Measurements from ENCODE around the gene TCP1.
A peak's percentile ranks its signal among the peaks of the same experiment; 100 is the strongest.

Gene TCP1

DNA sequence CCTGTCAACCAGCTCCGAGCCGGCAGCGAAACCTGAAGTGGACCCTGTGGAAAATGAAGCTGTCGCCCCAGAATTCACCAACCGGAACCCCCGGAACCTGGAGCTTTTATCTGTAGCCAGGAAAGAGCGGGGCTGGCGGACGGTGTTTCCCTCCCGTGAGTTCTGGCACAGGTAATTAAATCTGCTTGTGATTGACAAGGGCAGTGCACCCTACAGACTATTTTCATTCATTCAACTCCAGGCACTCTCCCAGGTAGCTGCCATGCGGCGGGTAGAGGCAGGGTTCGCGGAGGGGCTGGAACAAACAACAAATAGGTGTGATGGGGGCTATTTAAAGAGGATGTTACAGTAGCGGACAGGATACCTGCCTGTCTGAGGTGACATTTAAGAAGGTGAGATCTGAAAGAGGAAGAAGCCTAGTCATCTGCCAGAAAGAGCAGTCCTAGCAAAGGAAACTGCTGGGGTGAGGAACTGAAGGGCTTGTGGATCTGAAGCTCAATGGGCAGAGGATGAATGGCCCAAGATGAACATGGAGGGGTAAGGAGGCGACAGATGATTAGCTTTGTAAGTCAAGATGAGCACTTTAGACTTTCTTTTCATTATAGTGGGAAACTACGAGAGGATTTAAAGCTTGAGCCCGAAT is 1.7 kb upstream of the TCP1 start:
- H3K9me3 ChIP-seq (ENCODE audit: control insufficient read depth, low read depth, low read length): no peaks in the 10 kb centered on the region
- H3K27me3 ChIP-seq (ENCODE audit: control insufficient read depth, insufficient read depth, low read length): no peaks in the 10 kb centered on the region
- peaks cover 46% of the 10 kb centered on the region for H3K36me3 ChIP-seq (ENCODE audit: control insufficient read depth, low read depth, low read length)
- peaks cover 10% of the 10 kb centered on the region for H3K4me1 ChIP-seq (ENCODE audit: control insufficient read depth, low read depth, low read length)
- peak overlapping the region; percentile 93 for H3K9ac ChIP-seq (ENCODE audit: low read length)
- peak overlapping the region; percentile 94 for H3K4me3 ChIP-seq (ENCODE audit: low read length)
- peak overlapping the region; percentile 53 for H3K27ac ChIP-seq (ENCODE audit: low read length)

DNA sequence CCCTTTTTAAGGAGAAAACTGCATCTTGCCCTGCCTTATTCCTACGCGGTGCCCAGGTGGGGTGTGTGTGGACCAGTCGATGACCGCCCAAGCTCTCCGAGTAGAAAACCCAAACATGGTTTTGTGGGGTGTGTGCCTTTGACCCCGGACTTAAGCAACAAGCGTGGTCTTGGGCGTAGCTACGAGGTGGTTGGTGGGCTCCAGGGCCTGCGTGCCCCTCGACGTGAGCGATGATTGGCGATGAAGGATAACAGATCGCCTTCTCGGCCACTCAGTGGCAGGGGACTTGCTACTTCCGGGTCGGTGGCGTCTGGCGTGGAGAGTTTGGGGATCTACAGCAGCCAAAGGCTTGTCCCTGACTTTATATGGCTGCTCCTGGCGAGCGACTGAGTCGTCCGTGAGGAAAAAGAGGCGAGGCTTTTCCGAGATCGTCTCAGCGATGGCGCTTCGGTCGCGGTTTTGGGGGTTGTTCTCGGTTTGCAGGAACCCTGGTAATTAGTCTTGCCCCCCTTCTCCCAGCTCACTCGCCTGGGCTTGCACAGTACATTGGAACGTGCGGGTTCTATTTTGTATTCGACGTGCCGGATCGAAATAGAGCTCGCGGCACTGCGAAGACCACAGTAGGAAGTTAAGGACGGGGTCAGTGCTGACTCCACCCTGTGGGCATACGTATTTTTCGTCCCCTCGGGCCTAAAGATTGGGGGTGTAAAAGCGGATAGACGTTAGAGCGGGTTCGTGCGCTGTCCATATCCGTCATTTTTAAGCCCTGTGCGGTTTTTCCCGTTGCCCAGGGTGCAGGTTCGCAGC is 950 bp upstream of the TCP1 start, which contains the start of gene MRPL18:
TSS of gene MRPL18 (plus strand) at position 319 of the 807 bp plus-strand sequence. CDS start at position 440, 121 bp downstream.
- H3K4me3 ChIP-seq (ENCODE audit: low read length): peak within 1 kb of the TSS; percentile 94
- peaks cover 10% of the 10 kb centered on the region for H3K4me1 ChIP-seq (ENCODE audit: control insufficient read depth, low read depth, low read length)
- H3K27ac ChIP-seq (ENCODE audit: low read length): peak within 1 kb of the TSS; percentile 86
- no peaks in the 10 kb centered on the region for H3K9me3 ChIP-seq (ENCODE audit: control insufficient read depth, low read depth, low read length)
- H3K9ac ChIP-seq (ENCODE audit: low read length): peak within 1 kb of the TSS; percentile 93
- no peaks in the 10 kb centered on the region for H3K27me3 ChIP-seq (ENCODE audit: control insufficient read depth, insufficient read depth, low read length)
- H3K36me3 ChIP-seq (ENCODE audit: control insufficient read depth, low read depth, low read length): peaks cover 49% of the 10 kb centered on the region

- peak overlapping the region; percentile 94 for H3K4me3 ChIP-seq (ENCODE audit: low read length)
- no peaks in the 10 kb centered on the region for H3K9me3 ChIP-seq (ENCODE audit: control insufficient read depth, low read depth, low read length)
- peaks cover 10% of the 10 kb centered on the region for H3K4me1 ChIP-seq (ENCODE audit: control insufficient read depth, low read depth, low read length)
- H3K27me3 ChIP-seq (ENCODE audit: control insufficient read depth, insufficient read depth, low read length): no peaks in the 10 kb centered on the region
- peak overlapping the region; percentile 73 for H3K27ac ChIP-seq (ENCODE audit: low read length)
- H3K9ac ChIP-seq (ENCODE audit: low read length): peak overlapping the region; percentile 93
- peaks cover 54% of the 10 kb centered on the region for H3K36me3 ChIP-seq (ENCODE audit: control insufficient read depth, low read depth, low read length)
Observed at GRCh38 chr6:159788753-159789376, 537 bp downstream of the TCP1 start.

DNA sequence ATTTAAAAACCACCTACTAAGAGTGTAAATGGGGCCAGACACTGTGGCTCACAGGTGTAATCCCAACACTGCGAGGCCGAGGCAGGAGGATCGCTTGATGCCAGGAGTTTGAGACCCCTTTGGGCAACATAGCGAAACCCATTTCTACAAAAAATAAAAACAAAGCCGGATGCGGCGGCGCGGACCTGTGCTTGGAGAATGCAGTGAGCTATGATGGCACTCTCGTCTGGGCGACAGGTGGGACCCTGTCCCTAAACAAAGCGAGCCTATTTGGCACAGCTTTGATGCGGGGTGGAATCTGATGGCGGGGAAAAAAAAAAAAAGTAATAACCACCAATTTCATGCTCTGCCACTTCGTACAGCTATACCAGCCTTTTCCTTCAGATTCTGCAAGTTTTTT is 1.1 kb downstream of the TCP1 start:
- Histone ChIP-seq H3K4me1 (ENCODE audit: control insufficient read depth, low read depth, low read length) (peaks cover 10% of the 10 kb centered on the region), H3K9me3 (ENCODE audit: control insufficient read depth, low read depth, low read length) (no peaks in the 10 kb centered on the region), H3K27me3 (ENCODE audit: control insufficient read depth, insufficient read depth, low read length) (no peaks in the 10 kb centered on the region), H3K36me3 (ENCODE audit: control insufficient read depth, low read depth, low read length) (peaks cover 58% of the 10 kb centered on the region), H3K9ac (ENCODE audit: low read length) (peak overlapping the region; percentile 93), H3K27ac (ENCODE audit: low read length) (no peak overlapping the region), H3K4me3 (ENCODE audit: low read length) (peak overlapping the region; percentile 94)

DNA sequence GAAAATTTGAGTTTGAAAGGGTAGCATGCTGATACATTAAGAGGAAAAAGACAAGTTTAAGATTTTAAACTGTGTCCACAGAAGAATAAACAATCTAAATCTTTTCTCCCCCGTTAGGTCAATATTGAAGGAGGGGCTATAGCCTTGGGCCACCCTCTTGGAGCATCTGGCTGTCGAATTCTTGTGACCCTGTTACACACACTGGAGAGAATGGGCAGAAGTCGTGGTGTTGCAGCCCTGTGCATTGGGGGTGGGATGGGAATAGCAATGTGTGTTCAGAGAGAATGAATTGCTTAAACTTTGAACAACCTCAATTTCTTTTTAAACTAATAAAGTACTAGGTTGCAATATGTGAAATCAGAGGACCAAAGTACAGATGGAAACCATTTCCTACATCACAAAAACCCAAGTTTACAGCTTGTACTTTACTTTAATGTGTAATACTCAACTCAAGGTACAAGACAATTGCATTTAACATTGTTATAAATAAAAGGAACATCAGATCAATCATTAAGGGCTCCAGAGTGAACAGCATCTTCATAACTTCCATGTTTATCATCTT is 10.8 kb downstream of the TCP1 start:
- no peaks in the 10 kb centered on the region for H3K9me3 ChIP-seq (ENCODE audit: control insufficient read depth, low read depth, low read length)
- no peak overlapping the region for H3K9ac ChIP-seq (ENCODE audit: low read length)
- no peak overlapping the region for H3K27ac ChIP-seq (ENCODE audit: low read length)
- H3K36me3 ChIP-seq (ENCODE audit: control insufficient read depth, low read depth, low read length): peaks cover 99% of the 10 kb centered on the region
- no peaks in the 10 kb centered on the region for H3K4me1 ChIP-seq (ENCODE audit: control insufficient read depth, low read depth, low read length)
- H3K4me3 ChIP-seq (ENCODE audit: low read length): no peak overlapping the region
- no peaks in the 10 kb centered on the region for H3K27me3 ChIP-seq (ENCODE audit: control insufficient read depth, insufficient read depth, low read length)

DNA sequence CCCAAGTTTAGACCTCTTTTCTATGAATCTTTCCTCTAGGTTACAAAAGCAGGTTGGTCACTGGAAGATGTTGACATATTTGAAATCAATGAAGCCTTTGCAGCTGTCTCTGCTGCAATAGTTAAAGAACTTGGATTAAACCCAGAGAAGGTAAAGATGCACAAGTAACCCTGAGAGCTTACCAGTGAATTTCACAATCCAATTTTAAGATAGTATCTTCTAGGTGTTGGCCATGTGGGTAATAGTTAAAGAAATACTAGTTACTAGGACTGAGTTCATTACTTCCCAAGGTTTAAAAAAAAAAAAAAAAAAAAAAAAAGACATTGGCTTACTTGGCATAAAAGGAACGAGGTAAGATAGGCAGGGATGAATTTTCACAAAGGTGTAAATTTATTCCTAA is 11.3 kb downstream of the TCP1 start:
- H3K4me3 ChIP-seq (ENCODE audit: low read length): no peak overlapping the region
- H3K9ac ChIP-seq (ENCODE audit: low read length): no peak overlapping the region
- H3K27me3 ChIP-seq (ENCODE audit: control insufficient read depth, insufficient read depth, low read length): no peaks in the 10 kb centered on the region
- no peaks in the 10 kb centered on the region for H3K9me3 ChIP-seq (ENCODE audit: control insufficient read depth, low read depth, low read length)
- H3K36me3 ChIP-seq (ENCODE audit: control insufficient read depth, low read depth, low read length): peaks cover 98% of the 10 kb centered on the region
- H3K4me1 ChIP-seq (ENCODE audit: control insufficient read depth, low read depth, low read length): no peaks in the 10 kb centered on the region
- no peak overlapping the region for H3K27ac ChIP-seq (ENCODE audit: low read length)

DNA sequence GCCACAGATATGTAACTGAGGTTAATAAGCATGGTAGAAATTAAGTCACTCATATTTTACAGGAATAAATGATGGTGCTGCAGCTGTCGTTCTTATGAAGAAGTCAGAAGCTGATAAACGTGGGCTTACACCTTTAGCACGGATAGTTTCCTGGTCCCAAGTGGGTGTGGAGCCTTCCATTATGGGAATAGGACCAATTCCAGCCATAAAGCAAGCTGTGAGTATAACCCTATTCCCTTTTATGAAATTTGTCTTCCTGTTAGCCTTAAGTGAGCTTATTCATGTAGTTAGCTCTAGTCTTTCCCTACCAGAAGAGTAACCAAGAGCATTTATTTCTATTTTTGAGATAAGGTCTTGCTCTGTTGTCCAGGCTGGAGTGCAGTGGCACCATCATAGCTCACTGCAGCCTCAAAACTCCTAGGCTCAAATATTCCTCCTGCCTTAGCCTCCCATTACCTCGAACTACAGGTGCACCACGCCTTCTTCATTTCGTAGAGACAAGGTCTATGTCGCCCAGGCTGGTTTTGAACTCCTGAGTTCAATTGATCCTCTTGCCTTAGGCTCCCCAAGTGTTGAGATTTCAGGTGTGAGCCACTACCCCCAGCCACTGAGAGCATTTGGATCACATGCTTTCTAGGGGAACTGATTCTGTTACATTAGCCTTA is 12.0 kb downstream of the TCP1 start:
- Histone ChIP-seq H3K27ac (ENCODE audit: low read length) (no peak overlapping the region), H3K36me3 (ENCODE audit: control insufficient read depth, low read depth, low read length) (peaks cover 98% of the 10 kb centered on the region), H3K4me1 (ENCODE audit: control insufficient read depth, low read depth, low read length) (no peaks in the 10 kb centered on the region), H3K9ac (ENCODE audit: low read length) (no peak overlapping the region), H3K9me3 (ENCODE audit: control insufficient read depth, low read depth, low read length) (no peaks in the 10 kb centered on the region), H3K27me3 (ENCODE audit: control insufficient read depth, insufficient read depth, low read length) (no peaks in the 10 kb centered on the region), H3K4me3 (ENCODE audit: low read length) (no peak overlapping the region)

- H3K36me3 ChIP-seq (ENCODE audit: control insufficient read depth, low read depth, low read length): peaks cover 90% of the 10 kb centered on the region
- no peak overlapping the region for H3K27ac ChIP-seq (ENCODE audit: low read length)
- H3K4me3 ChIP-seq (ENCODE audit: low read length): no peak overlapping the region
- H3K4me1 ChIP-seq (ENCODE audit: control insufficient read depth, low read depth, low read length): no peaks in the 10 kb centered on the region
- H3K9ac ChIP-seq (ENCODE audit: low read length): no peak overlapping the region
- no peaks in the 10 kb centered on the region for H3K27me3 ChIP-seq (ENCODE audit: control insufficient read depth, insufficient read depth, low read length)
- H3K9me3 ChIP-seq (ENCODE audit: control insufficient read depth, low read depth, low read length): no peaks in the 10 kb centered on the region
Observed at GRCh38 chr6:159772196-159772595, 17.2 kb downstream of the TCP1 start.

DNA sequence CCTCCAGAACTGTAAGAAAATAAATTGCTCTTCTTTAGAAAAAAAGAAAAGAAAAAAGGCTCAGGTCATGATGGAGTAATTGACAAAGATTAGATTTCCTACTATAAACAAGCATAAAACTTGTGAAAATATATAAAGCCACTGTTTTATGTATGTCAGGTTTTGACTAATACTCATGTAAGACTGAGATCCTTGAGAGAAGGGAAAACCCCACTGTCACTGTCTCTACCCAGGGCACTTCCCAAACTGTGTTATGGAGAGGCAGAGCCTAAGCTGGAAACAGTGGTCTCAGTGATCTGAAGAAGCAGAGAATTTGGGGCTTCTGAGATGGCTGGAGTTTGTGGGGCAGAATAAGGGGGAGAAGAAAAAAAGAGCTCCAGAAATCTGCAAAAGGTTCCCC is 19.9 kb downstream of the TCP1 start:
- no peaks in the 10 kb centered on the region for H3K9me3 ChIP-seq (ENCODE audit: control insufficient read depth, low read depth, low read length)
- no peaks in the 10 kb centered on the region for H3K27me3 ChIP-seq (ENCODE audit: control insufficient read depth, insufficient read depth, low read length)
- no peaks in the 10 kb centered on the region for H3K4me1 ChIP-seq (ENCODE audit: control insufficient read depth, low read depth, low read length)
- no peak overlapping the region for H3K9ac ChIP-seq (ENCODE audit: low read length)
- no peak overlapping the region for H3K27ac ChIP-seq (ENCODE audit: low read length)
- no peak overlapping the region for H3K4me3 ChIP-seq (ENCODE audit: low read length)
- peaks cover 87% of the 10 kb centered on the region for H3K36me3 ChIP-seq (ENCODE audit: control insufficient read depth, low read depth, low read length)

DNA sequence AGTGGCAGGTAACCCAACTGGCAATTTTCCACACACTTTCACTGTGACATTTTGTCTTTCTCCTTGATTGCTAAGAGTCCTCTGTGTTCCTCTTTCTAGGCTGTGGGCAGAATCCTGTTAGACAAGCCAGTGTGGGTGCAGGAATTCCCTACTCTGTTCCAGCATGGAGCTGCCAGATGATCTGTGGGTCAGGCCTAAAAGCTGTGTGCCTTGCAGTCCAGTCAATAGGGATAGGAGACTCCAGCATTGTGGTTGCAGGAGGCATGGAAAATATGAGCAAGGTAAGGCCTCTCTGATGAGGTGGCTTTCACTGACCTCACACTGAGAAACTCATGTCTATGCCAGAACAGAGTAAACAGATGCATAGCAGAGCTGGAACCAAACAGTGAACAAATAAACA is 22.5 kb downstream of the TCP1 start:
- no peaks in the 10 kb centered on the region for H3K27me3 ChIP-seq (ENCODE audit: control insufficient read depth, insufficient read depth, low read length)
- H3K9ac ChIP-seq (ENCODE audit: low read length): no peak overlapping the region
- H3K36me3 ChIP-seq (ENCODE audit: control insufficient read depth, low read depth, low read length): peaks cover 78% of the 10 kb centered on the region
- H3K4me3 ChIP-seq (ENCODE audit: low read length): no peak overlapping the region
- H3K9me3 ChIP-seq (ENCODE audit: control insufficient read depth, low read depth, low read length): no peaks in the 10 kb centered on the region
- peaks cover 5% of the 10 kb centered on the region for H3K4me1 ChIP-seq (ENCODE audit: control insufficient read depth, low read depth, low read length)
- H3K27ac ChIP-seq (ENCODE audit: low read length): no peak overlapping the region

GRCh38 chr6:159762681-159763293 is 26.6 kb downstream of the TCP1 start:
- no peaks in the 10 kb centered on the region for H3K9me3 ChIP-seq (ENCODE audit: control insufficient read depth, low read depth, low read length)
- H3K4me3 ChIP-seq (ENCODE audit: low read length): peak overlapping the region; percentile 85
- H3K4me1 ChIP-seq (ENCODE audit: control insufficient read depth, low read depth, low read length): peaks cover 22% of the 10 kb centered on the region
- H3K27me3 ChIP-seq (ENCODE audit: control insufficient read depth, insufficient read depth, low read length): no peaks in the 10 kb centered on the region
- H3K9ac ChIP-seq (ENCODE audit: low read length): peak overlapping the region; percentile 89
- peak overlapping the region; percentile 36 for H3K27ac ChIP-seq (ENCODE audit: low read length)
- peaks cover 48% of the 10 kb centered on the region for H3K36me3 ChIP-seq (ENCODE audit: control insufficient read depth, low read depth, low read length)

Data from iPS-18a (cell line).